ENCODE measurements around the gene QPCTL.

The QPCTL gene

DNA sequence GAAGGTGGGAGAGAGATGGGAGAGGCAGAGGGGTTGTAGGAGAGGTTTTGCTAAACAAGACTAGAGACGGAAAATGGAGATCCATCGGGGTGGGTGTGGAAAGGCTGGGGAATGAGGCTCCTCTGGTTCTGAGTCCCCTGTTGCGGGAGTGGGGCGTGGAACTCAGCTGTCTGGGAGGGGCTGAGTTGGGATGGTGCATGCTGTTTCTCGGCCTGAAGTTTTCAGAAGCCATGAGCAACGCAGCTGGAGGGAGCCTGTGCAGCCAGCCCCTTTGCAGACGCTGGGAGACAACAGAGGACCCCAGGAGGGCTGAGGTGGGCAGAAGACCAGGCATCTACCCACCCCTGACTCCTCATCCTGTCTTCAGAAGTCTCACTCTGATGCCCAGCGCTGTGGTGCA is 31.8 kb upstream of the QPCTL start:
- TF ChIP-seq, protein P1, sequence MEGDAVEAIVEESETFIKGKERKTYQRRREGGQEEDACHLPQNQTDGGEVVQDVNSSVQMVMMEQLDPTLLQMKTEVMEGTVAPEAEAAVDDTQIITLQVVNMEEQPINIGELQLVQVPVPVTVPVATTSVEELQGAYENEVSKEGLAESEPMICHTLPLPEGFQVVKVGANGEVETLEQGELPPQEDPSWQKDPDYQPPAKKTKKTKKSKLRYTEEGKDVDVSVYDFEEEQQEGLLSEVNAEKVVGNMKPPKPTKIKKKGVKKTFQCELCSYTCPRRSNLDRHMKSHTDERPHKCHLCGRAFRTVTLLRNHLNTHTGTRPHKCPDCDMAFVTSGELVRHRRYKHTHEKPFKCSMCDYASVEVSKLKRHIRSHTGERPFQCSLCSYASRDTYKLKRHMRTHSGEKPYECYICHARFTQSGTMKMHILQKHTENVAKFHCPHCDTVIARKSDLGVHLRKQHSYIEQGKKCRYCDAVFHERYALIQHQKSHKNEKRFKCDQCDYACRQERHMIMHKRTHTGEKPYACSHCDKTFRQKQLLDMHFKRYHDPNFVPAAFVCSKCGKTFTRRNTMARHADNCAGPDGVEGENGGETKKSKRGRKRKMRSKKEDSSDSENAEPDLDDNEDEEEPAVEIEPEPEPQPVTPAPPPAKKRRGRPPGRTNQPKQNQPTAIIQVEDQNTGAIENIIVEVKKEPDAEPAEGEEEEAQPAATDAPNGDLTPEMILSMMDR (conservative IDR thresholded peaks at IDR 0.05; ENCODE audit: low read depth) = no peak
- POLR2A ChIA-PET (ENCODE audit: low non-redundant PET) = no interaction called here
- CTCF ChIA-PET = no interaction called here

DNA sequence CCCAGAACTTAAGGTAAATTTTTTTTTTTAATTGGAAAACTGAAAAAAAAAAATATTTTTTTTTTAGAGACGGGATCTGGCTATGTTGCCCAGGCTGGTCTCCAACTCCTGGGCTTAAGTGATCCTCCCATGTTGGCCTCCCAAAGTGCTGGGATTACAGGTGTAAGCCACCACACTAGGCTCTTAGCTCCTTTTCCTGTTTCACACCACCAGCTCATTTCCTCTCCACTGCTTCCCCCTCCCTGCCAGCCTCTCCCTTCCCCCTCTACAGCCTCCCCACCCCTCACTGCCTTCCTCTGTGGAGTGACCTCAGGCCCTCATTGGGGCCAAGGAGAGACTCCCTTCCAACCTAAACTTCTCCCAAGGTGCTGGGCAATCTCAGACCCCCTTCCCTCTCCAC is 28.7 kb upstream of the QPCTL start:
- DNase-seq (ENCODE audit: low spot score) = no peak
- no peak overlapping the region for H3K27ac ChIP-seq
- ChIA-PET POLR2A (ENCODE audit: low non-redundant PET) (no interaction called here), CTCF (interaction anchor here (0.6 kb wide), 1 partner anchor 140 kb away, joined by 3 read pairs; no protein-coding TSS in a partner anchor)
- TF ChIP-seq, protein P1 (conservative IDR thresholded peaks at IDR 0.05; ENCODE audit: low read depth) = no peak

More for the DNA sequence above, 31.8 kb upstream of the QPCTL start:
- no peak overlapping the region for H3K27ac ChIP-seq
- DNase-seq (ENCODE audit: low spot score) = no peak

DNA sequence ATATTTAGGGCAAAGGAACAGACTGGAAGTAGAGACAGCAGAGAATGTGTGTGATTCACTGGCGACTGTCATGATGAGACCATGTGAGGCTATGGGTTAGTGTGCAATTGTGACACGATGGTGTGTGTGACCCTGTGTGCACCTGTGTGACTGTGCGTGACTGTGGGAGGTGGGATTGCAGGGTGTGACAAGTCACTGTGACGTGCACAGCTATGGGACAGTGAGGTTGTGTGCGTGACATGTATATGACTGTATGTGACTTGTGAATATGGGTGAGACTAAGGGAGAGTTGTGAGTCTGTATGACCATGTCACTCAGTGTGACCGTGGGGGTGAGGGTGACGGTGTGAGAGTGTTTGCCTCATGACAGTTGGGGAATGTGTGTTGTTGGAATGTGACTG is 27.9 kb upstream of the QPCTL start:
- ChIA-PET POLR2A (ENCODE audit: low non-redundant PET) (no interaction called here), CTCF (no interaction called here)
- H3K27ac ChIP-seq = no peak overlapping the region
- TF ChIP-seq, protein P1 (conservative IDR thresholded peaks at IDR 0.05; ENCODE audit: low read depth) = no peak
- no peak for DNase-seq (ENCODE audit: low spot score)

DNA sequence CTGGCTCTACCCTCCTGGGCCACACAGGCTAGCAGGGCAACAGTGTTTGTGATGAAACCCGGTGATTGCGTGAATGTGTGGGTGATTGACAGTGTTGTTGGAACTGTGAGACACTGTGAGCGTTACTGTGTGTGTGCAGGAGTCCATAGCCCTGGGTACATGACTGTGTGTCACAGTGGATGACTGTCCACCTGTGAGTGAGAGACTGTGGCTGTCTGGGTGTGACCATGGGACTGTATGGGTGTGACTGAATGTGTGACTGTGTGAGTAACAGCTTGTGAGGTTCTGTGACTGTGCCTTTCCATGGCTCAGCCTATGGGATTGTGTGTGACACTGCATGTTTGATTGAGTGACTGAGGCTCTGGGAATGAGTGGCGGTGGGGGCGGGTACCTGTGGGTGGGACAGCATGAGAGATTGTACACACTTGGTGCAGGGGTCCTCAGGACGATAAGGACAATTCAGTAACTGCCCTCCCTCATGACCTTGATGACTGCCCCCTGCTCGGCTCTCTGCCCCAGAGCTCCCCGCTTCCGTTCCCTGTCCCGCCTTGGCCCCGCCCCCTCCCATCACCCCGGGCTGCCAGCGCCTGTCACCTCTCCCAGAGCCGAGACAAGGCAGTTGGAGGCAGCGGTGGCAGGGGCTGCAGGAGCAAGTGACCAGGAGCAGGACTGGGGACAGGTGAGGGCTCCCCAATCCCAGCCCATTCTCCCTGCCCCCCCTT is 24.7 kb upstream of the QPCTL start, which contains the start of gene GIPR:
Gene GIPR (plus strand): TSS at position 602 of the 722 bp plus-strand sequence. CDS start 1,300 bp downstream, outside the sequence.
- CTCF ChIA-PET = interaction anchor here (0.5 to 0.7 kb wide), 2 partner anchors 182 to 1832 kb away, joined by 3 to 5 read pairs; no protein-coding TSS in a partner anchor
- peak within 1 kb of the TSS; percentile 36 for H3K27ac ChIP-seq

DNA sequence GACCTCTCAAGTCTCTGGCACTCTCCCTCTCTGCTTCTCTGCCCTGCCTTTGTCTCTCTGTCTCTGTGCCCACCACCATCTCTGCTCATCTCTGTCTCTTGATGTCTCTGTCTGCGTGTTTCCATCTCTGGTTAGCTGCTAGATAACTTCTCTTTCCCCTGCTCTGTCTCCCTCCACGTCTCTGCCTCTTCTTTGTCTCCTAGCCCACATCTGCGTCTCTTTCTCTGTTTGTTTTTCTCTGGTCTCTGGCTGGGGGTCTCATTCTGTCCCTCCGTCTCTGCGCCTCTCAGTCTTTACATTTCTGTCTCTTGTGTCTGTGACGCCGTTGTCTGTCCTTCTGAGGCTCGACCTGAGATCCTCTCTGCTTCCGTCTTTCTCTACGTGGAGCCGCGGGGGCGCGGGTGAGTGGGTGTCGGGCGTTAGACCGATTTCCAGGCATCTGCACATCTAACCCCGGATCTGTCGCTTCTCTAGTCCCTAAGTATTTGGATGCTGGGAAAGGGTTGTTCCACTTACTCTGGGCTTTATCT is 24.1 kb upstream of the QPCTL start:
- H3K27ac ChIP-seq = peak overlapping the region; percentile 36
- ChIA-PET CTCF (interaction anchor here (0.5 to 0.6 kb wide), 2 partner anchors 12 to 1831 kb away, joined by 3 read pairs; no protein-coding TSS in a partner anchor), POLR2A (ENCODE audit: low non-redundant PET) (no interaction called here)
- TF ChIP-seq, protein P1 (conservative IDR thresholded peaks at IDR 0.05; ENCODE audit: low read depth) = no peak
- DNase-seq (ENCODE audit: low spot score) = no peak

More for the DNA sequence above, 24.7 kb upstream of the QPCTL start, which contains the start of gene GIPR:
- TF ChIP-seq, protein P1 (conservative IDR thresholded peaks at IDR 0.05; ENCODE audit: low read depth) = no peak
- peak; percentile 26 for DNase-seq (ENCODE audit: low spot score)
- POLR2A ChIA-PET (ENCODE audit: low non-redundant PET) = no interaction called here

DNA sequence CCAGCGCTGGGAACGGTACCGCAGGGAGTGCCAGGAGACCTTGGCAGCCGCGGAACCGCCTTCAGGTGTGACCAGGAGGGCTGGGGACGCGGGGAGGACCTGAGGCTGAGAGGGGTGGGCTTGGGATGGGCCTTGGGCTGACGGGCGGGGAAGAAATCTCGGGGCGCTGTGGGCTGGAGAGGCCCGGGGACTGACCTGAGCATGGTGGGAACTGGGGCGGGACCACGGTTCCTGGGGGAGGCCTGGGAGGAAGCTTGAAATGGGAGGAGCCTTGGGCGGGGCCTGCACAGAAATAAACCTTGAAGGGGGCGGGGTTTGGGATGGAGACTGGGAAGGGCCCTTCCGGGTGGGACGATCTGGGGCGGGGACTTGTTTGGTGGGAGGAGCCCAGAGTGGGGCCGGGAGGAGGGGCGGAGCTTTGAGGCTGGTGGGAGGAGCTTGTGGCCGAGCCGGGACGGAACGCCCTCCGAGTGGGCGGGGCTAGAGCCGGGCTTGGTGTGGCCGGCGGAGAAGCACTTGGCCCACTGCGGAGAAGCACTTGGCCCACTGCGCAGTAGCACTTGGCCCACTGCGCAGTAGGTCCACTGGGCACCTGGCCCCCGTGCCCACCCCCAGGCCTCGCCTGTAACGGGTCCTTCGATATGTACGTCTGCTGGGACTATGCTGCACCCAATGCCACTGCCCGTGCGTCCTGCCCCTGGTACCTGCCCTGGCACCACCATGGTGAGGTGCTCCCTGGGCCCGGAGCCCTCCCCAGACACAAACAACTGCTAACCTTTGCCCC is 21.6 kb upstream of the QPCTL start:
- ChIA-PET CTCF (interaction anchor here (0.7 to 1.5 kb wide), 3 partner anchors 11 to 142 kb away, joined by 3 read pairs; no protein-coding TSS in a partner anchor), POLR2A (ENCODE audit: low non-redundant PET) (interaction anchor here (0.6 kb wide), 1 partner anchor 232 kb away, joined by 6 read pairs; the partner anchor contains the start of gene MYPOP)
- H3K27ac ChIP-seq = peak overlapping the region; percentile 15
- TF ChIP-seq, protein P1 (conservative IDR thresholded peaks at IDR 0.05; ENCODE audit: low read depth) = no peak
- DNase-seq (ENCODE audit: low spot score) = peak; percentile 93
